K562 (cell line): ENCODE data around the gene NFKB2. TPM values are rescaled to one million over a fixed set of nuclear protein-coding genes. Genes with fewer than 3 reads are reported as not detected.

ENCODE experiments used
- CBFB ChIP-seq: sonication (generic); formaldehyde crosslinking; IDR thresholded peaks from 2 replicates; pipeline ENCODE4 v1.4.0; 2020; ENCODE audit warnings: mild to moderate bottlenecking, missing genetic modification reagents
- CTBP1 ChIP-seq: fragments of 450-650 bp; IDR thresholded peaks from 2 replicates; pipeline ENCODE4 v1.6.1; 2016; ENCODE audit warnings: borderline replicate concordance
- FOSL1 ChIP-seq: fragments of 200-800 bp; sonication (Bioruptor generic); conservative IDR thresholded peaks from 2 replicates; pipeline ENCODE4 v1.6.1; 2016; ENCODE audit warnings: missing genetic modification characterization, missing compliant biosample characterization
- FOXJ2 ChIP-seq: fragments of 200-800 bp; sonication (Bioruptor generic); IDR thresholded peaks from 2 replicates; pipeline ENCODE4 v1.6.1; 2016; ENCODE audit warnings: missing genetic modification characterization, missing compliant biosample characterization
- FOXP4 ChIP-seq: sonication (generic); formaldehyde crosslinking; IDR thresholded peaks from 2 replicates; pipeline ENCODE4 v1.8.0; 2022; ENCODE audit warnings: mild to moderate bottlenecking, missing genetic modification reagents, borderline replicate concordance
- GABPB1 ChIP-seq: sonication (generic); formaldehyde crosslinking; IDR thresholded peaks from 2 replicates; pipeline ENCODE4 v1.8.0; 2022; ENCODE audit warnings: mild to moderate bottlenecking, missing genetic modification reagents
- GATAD2A ChIP-seq: fragments of 450-650 bp; IDR thresholded peaks from 2 replicates; pipeline ENCODE4 v1.6.1; 2017
- MECOM ChIP-seq: fragments of 250-450 bp; sonication (Bioruptor Pico); IDR thresholded peaks from 2 replicates; pipeline ENCODE4 v1.8.0; 2022; ENCODE audit warnings: inconsistent platforms
- MTA2 ChIP-seq: fragments of 450-650 bp; IDR thresholded peaks from 2 replicates; pipeline ENCODE4 v1.6.1; 2016; ENCODE audit warnings: low read depth
- NONO ChIP-seq, 2 experiments: fragments of 200-400 bp in 1 of 2; fragments of 450-650 bp in 1 of 2; formaldehyde crosslinking in 1 of 2; IDR thresholded peaks; 2 replicates each; pipeline ENCODE4 v1.6.1; 2017; ENCODE audit warnings: low read depth in 2 of 2, mild to moderate bottlenecking in 2 of 2, moderate library complexity in 2 of 2, low read length in 1 of 2
- NR2C1 ChIP-seq, 2 experiments: fragments of 450-650 bp; IDR thresholded peaks; 2 replicates each; pipeline ENCODE4 v1.6.1; 2017; ENCODE audit warnings: mild to moderate bottlenecking in 2 of 2, antibody characterized with exemption in 1 of 2, inconsistent platforms in 1 of 2, missing compliant biosample characterization in 1 of 2, missing genetic modification characterization in 1 of 2
- NUFIP1 ChIP-seq: fragments of 450-650 bp; IDR thresholded peaks from 2 replicates; pipeline ENCODE4 v1.6.1; 2018; ENCODE audit not compliant: partially characterized antibody
- POLR2G ChIP-seq: fragments of 200-400 bp; formaldehyde crosslinking; IDR thresholded peaks from 2 replicates; pipeline ENCODE4 v1.6.1; 2017; ENCODE audit warnings: low read depth, mild to moderate bottlenecking, antibody characterized with exemption, low read length, moderate library complexity
- RBFOX2 ChIP-seq: fragments of 200-400 bp; formaldehyde crosslinking; IDR thresholded peaks from 2 replicates; pipeline ENCODE4 v1.6.1; 2017; ENCODE audit warnings: low read depth, mild to moderate bottlenecking, low read length, moderate library complexity
- RUNX1 ChIP-seq: sonication (generic); IDR thresholded peaks from 2 replicates; pipeline ENCODE4 v1.6.1; 2016; ENCODE audit warnings: antibody characterized with exemption, low read depth
- SFPQ ChIP-seq: fragments of 200-400 bp; formaldehyde crosslinking; IDR thresholded peaks from 2 replicates; pipeline ENCODE4 v1.6.1; 2017; ENCODE audit warnings: mild to moderate bottlenecking, low read depth, low read length, moderate library complexity
- SP2 ChIP-seq: IDR thresholded peaks from 2 replicates; pipeline ENCODE4 v1.6.1; 2011; ENCODE audit warnings: mild to moderate bottlenecking, low read depth, low read length, moderate library complexity; ENCODE audit not compliant: poor library complexity, severe bottlenecking; ENCODE audit errors: extremely low read depth
- TRIM28 ChIP-seq: fragments of 450-650 bp; IDR thresholded peaks from 2 replicates; pipeline ENCODE4 v1.6.1; 2017
- ZFP36 ChIP-seq: fragments of 150-350 bp; IDR thresholded peaks from 2 replicates; pipeline ENCODE4 v1.6.1; 2018; ENCODE audit warnings: low read length, low read depth; ENCODE audit not compliant: partially characterized antibody
- polyA plus RNA-seq, 8 experiments: library from polyadenylated mRNA; depleted of rRNA in 4 of 8; stranded (reverse) in 5 of 8; unstranded in 3 of 8; fragments of >200 nt; fragmentation: Nextera tagmentation in 2 of 8; fragmentation: Illumina TruSeq in 1 of 8; extraction: Ambion mirVana in 2 of 8; extraction: Trizol in 1 of 8; gene quantifications; 2 replicates each; pipeline versions ENCODE4 v1.2.1 to v1.2.3, GENCODE V29; 2011 to 2014; ENCODE audit warnings: inconsistent platforms in 1 of 8, missing spikeins in 1 of 8
- total RNA-seq, 7 experiments: library from RNA; depleted of rRNA in 6 of 7; stranded (reverse); fragments of >200 nt in 6 of 7; fragmentation: Illumina TruSeq in 2 of 7; extraction: Trizol in 2 of 7; gene quantifications; 2 replicates each; pipeline versions ENCODE4 v1.2.1 to v1.2.3, GENCODE V29; 2011 to 2021; ENCODE audit warnings: low replicate concordance in 1 of 7
- TF ChIP-seq, protein P1 (sequence below): fragments of 250-450 bp; sonication (Bioruptor Pico); IDR thresholded peaks from 2 replicates; pipeline ENCODE4 v1.8.0; 2021; ENCODE audit warnings: moderate library complexity, mild to moderate bottlenecking, inconsistent platforms
- TF ChIP-seq, protein P2 (sequence below): sonication (generic); formaldehyde crosslinking; IDR thresholded peaks from 2 replicates; pipeline ENCODE4 v1.5.0; 2020; ENCODE audit warnings: missing genetic modification reagents

The NFKB2 gene
- total and polyA plus RNA-seq, 9 of the 15 experiments (the other 6 are each of a cell fraction or from before 2014, with no cell fraction given), result 0.07 to 20.3 (median 7.9) TPM

- TF ChIP-seq RBFOX2, result peak; percentile 88
- peak; percentile 92 for TF ChIP-seq POLR2G
- TF ChIP-seq NUFIP1, result no peak
- TF ChIP-seq, protein P1, sequence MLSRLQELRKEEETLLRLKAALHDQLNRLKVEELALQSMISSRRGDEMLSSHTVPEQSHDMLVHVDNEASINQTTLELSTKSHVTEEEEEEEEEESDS (CRISPR knock-in tag), result no peak
- TF ChIP-seq GABPB1 (CRISPR knock-in tag), result peak; percentile 75
- no peak for TF ChIP-seq MECOM (CRISPR knock-in tag)
- no peak for TF ChIP-seq NONO (IDR thresholded peaks at IDR 0.05; ENCODE audit: low read depth in 2 of 2, low read length in 1 of 2)
- TF ChIP-seq CTBP1, result peak; percentile 48; the same call in 1 of the 2 replicates
- TF ChIP-seq FOXJ2, result no peak
- TF ChIP-seq FOXP4 (CRISPR knock-in tag), result 0 out of 2 replicates have a peak, but pooled peaks have one; percentile 35
- no peak for TF ChIP-seq TRIM28
- peak; percentile 58 for TF ChIP-seq NR2C1 (IDR thresholded peaks at IDR 0.05)
- TF ChIP-seq NR2C1 (tag; IDR thresholded peaks at IDR 0.05), result no peak; the same call in 1 of the 2 replicates
- TF ChIP-seq RUNX1, result 0 out of 2 replicates have a peak, but pooled peaks have one; percentile 26
- TF ChIP-seq MTA2, result peak; percentile 10; the same call in 1 of the 2 replicates
- TF ChIP-seq FOSL1 (tag), result peak; percentile 25; the same call in 1 of the 2 replicates
- TF ChIP-seq, protein P2, sequence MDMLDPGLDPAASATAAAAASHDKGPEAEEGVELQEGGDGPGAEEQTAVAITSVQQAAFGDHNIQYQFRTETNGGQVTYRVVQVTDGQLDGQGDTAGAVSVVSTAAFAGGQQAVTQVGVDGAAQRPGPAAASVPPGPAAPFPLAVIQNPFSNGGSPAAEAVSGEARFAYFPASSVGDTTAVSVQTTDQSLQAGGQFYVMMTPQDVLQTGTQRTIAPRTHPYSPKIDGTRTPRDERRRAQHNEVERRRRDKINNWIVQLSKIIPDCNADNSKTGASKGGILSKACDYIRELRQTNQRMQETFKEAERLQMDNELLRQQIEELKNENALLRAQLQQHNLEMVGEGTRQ, result no peak
- no peak for TF ChIP-seq CBFB (CRISPR knock-in tag)
- TF ChIP-seq SFPQ, result no peak
- TF ChIP-seq GATAD2A, result no peak
- TF ChIP-seq SP2, result peak; percentile 76
- no peak for TF ChIP-seq ZFP36
Observed at GRCh38 chr10:102432162-102432950, 36.9 kb downstream of the NFKB2 start, which contains the start of gene CUEDC2 (continued).
